B cell (primary cell): Measurements from ENCODE around the gene BCL2L11.

ENCODE experiments used
- EZH2 ChIP-seq: IDR thresholded peaks from 2 replicates; pipeline ENCODE4 v1.6.1; 2012; ENCODE audit warnings: borderline replicate concordance, low read depth, mild to moderate bottlenecking, moderate library complexity, low read length; ENCODE audit not compliant: insufficient read depth, poor library complexity, severe bottlenecking
- TF ChIP-seq, protein P1 (sequence below): fragments of 200-600 bp; IDR thresholded peaks from one replicate; pipeline ENCODE4 v1.8.0; 2022; ENCODE audit warnings: antibody characterized with exemption, mild to moderate bottlenecking

DNA sequence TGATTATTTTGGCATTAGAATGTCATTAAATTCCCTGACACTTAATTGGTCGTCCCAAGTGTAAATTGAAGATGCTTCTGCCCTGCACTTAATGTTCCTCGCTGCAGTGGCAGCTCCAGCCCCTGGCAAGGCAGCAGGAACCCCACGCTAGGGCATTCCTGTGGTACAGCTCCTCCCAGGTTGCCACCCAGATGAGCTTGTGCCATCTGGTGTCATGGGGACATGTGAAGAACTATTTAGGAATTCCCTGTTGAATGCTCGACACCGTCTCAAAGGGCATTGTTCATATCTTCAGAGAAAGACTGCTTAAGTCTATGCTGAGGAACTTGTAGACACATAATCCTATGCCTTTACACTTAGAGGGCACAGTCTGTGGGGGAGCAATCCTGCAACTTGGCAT, 38.9 kb downstream of the BCL2L11 start:
- TF ChIP-seq, protein P1, sequence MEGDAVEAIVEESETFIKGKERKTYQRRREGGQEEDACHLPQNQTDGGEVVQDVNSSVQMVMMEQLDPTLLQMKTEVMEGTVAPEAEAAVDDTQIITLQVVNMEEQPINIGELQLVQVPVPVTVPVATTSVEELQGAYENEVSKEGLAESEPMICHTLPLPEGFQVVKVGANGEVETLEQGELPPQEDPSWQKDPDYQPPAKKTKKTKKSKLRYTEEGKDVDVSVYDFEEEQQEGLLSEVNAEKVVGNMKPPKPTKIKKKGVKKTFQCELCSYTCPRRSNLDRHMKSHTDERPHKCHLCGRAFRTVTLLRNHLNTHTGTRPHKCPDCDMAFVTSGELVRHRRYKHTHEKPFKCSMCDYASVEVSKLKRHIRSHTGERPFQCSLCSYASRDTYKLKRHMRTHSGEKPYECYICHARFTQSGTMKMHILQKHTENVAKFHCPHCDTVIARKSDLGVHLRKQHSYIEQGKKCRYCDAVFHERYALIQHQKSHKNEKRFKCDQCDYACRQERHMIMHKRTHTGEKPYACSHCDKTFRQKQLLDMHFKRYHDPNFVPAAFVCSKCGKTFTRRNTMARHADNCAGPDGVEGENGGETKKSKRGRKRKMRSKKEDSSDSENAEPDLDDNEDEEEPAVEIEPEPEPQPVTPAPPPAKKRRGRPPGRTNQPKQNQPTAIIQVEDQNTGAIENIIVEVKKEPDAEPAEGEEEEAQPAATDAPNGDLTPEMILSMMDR, result no peak
- TF ChIP-seq EZH2, result no peak
